T-helper 22 cell (primary cell): ENCODE measurements around the gene RAB1B.
A peak's percentile ranks its signal among the peaks of the same experiment; 100 is the strongest.

Experiments used
- DNase-seq: peaks from one replicate; pipeline ENCODE4 v3.0.0-alpha.2; 2020; ENCODE audit warnings: low read depth

RAB1B gene

DNA sequence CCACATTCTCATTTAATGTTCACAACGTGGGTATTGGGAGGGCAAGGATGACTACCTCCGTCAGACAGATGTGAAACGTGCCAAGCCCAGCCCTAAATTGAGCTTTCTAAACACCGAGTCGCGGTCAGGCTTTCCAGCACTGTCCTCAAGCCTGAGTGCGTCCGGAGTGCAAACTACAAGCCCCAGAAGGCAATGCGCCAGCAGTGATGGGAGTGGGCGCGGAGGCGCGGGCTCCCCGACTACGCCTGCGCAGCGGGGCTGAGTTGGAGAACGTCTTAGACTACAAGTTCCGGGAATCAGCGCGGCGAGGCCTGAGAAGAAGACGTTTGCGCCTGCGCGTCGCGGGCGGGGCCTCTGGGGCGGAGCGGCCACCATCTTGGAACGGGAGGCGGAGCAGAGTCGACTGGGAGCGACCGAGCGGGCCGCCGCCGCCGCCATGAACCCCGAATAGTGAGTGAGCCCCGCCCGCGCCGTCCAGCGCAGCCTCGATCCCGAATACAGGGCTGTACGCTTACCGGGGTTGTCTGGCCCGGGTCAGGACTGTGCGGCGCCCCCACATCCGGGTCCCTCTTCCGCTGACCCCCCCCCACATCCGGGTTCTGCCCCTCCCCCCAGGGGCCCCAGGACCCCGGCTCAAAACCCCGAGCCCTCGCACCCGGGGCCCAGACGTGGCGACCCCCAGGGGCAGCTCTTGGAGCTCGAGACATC lies at the start of gene RAB1B:
Gene RAB1B (plus strand): TSS at position 396 of the 708 bp plus-strand sequence. CDS start 41 bp downstream, at position 437.
- DNase-seq: peak; percentile 99

DNA sequence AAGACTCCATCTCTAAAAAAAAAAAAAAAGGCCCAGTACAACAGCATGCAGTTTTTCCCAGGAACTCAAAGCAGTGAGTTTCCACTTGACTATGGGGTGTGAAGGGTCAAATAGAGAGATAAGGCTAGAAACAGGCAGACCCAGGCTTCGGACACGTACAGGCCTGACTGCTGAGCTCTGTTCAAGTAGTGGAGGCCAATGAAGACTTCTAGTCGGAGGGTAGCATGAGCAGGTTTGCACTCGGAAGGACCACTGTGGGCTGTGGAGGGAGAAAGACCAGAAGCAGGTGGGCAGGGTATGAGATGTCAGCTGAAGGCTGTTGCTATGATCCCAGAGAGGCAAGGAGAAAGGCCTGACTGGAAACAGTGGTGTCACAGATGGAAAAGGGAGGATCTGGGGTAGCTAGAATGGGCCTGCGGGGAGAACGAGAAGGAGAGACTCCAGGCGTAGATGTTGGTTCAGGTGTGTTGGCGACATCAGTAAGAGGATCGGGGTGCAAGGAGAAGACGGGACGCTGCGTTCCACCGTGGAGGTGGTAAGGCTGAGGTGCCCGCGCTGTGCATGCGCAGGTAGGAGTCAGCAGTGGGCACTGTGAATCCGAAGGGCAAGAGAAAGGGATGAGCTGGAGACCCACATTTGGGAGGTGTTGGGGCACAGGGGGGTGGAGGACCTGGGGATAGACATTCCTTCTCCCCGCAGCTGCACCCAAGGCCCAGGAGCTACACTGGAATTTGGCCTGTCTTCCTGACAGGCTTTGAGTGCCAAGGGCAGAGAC lies 49.4 kb upstream of the RAB1B start:
- DNase-seq: no peak

GRCh38 chr11:66219846-66220565 lies 48.4 kb upstream of the RAB1B start:
- no peak for DNase-seq

DNA sequence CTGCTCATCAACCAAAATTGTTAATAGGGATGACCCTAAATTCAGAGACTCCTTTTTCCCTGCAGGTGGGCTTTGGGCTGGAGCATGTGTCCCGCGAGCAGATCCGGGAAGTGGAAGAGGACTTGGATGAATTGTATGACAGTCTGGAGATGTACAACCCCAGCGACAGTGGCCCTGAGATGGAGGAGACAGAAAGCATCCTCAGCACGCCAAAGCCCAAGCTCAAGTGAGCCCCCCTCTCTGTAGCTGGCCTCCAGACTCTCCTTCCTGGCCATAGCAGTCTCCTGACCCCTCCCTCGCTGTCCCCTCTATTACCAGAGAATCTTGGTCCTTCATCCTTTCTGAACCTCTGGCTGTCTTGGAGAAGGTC lies 47.9 kb upstream of the RAB1B start:
- no peak for DNase-seq

DNA sequence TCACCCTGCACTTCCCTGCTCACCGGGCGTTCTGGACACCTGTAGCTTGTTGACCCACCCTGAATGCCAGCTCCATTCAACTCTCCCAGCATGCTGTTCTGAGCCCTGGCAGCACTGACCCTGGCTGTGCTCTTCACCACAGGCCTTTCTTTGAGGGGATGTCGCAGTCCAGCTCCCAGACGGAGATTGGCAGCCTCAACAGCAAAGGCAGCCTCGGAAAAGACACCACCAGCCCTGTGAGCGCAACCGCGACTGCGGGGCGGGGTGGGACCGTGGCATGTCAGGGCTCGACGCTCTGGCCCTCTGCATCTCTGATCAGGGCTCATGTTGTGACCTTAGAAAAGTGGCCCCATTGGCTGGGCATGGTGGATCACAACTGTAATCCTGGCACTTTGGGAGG lies 47.4 kb upstream of the RAB1B start:
- DNase-seq: no peak

GRCh38 chr11:66221726-66222236 lies 46.7 kb upstream of the RAB1B start:
- DNase-seq: no peak

DNA sequence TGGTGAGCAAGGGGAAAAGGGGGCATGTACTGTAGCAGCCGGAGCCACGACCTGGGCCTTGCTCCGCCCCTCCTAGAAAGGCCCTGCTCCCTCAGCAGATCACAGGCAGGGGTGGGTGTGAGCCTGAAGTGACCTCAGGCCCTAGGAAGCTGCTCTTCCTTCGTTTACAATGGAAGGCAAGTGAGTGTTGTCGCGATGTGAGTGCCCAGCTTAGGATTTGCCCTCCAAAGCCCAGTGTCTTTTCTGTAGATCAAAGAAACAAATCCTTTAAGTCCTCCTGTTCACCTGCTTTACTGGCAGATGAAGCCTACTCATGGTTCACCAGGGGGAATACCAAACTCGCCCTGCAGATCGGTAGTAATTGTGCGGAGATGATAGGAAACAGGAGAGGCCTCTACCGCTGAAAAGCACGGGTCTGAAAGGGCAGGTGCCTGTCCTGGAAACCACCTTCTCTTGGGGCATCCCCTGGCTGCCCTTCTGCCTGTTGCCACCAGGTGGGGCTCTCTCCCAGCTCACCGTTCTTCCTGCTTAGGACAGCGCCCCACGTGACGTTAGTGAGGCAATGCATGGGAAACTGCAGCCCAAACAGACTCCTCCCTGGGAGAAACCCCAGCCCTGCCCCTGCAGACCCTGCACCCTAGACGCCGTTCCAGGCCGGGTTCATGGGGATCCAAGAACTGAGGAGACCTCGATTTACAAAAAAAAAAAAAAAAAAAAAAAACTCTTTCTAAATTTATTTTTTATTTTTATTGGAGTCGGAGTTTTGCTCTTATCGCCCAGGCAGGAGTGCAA lies 45.9 kb upstream of the RAB1B start:
- peak; percentile 89 for DNase-seq

DNA sequence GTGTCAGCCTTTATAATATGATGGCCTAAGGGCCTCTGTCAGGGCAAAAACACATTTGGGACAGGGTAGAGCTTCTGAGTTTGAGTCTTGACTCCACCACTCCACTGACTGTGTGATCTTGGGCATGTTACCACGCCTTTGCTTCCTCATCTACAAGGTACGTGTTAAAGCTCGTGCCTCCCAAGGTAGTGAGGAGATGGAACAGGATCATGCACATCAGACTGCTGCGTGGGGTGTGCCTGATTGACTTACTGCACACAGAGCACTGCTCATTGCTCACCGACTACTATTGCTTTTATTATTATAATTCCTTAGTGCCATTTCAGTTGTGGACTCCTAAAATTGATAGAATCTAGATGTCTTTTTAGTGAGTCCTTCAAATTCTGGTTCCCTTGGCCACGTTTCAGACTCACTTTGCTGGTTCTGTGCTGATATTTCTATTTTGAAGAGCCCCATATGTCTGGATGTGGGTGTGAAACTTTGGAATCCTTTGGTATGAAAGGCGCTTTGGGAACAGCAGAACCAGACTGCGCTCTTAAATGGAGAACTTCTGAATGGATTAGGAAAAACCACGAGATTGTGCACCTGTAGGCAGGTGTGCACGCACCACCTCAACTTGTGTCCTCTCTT lies 44.1 kb upstream of the RAB1B start:
- no peak for DNase-seq

GRCh38 chr11:66225066-66225465 lies 43.4 kb upstream of the RAB1B start:
- DNase-seq: no peak

DNA sequence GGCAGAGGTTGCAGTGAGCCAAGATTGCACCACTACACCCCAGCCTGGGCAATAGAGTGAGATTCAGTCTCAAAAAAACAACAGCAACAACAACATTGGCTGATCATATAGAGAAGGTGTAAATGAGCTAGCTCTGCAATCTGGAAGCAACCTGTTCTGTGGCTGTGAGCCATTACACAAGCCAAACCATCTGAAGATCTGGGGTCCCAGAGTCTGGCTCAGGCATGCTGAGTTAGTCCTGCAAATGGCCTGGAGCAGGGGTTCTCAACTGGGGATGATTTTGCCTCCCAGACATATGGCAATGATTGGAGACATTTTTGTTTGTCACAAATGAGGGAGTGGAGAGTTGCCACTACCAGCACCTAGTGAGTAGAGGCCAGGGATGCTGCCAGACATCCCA lies 42.3 kb upstream of the RAB1B start:
- no peak for DNase-seq

DNA sequence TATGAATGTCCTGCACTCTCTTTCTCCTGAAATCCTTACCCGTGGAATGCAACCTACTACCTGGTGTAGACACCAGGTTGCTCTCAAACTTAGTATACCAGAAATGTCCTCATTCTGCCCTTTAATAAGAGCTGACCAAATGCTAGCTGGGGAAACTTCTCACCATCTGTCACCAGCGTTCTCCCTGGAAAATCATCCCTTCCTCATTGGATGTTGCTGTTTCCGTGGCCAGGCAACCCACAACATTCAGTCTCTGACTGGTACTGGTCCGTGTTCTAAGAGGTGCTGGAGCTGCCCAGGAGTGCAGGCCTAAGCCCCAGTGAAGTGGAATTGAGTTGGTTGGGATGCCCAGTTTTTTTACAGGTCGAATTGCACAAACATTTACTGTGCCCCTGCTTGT lies 40.7 kb upstream of the RAB1B start:
- no peak for DNase-seq

DNA sequence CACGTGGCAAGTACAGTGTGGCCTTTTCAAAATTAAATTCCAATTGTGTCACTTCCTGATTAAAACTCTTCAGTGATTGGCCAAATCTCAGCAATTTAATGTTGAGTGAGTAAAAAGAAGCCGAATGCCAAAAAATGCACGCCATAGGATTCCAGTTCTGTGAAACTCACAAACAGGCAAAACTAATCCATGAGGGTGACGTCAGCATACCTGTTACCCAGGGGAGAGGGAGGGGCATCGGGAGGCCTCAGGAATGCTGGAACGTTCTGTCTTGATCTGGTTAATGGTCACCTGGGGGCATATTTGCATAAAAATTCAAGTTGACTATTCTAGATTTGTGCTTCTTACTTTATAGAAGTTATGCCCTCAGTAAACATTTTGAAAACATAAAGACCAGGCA lies 39.9 kb upstream of the RAB1B start:
- no peak for DNase-seq

DNA sequence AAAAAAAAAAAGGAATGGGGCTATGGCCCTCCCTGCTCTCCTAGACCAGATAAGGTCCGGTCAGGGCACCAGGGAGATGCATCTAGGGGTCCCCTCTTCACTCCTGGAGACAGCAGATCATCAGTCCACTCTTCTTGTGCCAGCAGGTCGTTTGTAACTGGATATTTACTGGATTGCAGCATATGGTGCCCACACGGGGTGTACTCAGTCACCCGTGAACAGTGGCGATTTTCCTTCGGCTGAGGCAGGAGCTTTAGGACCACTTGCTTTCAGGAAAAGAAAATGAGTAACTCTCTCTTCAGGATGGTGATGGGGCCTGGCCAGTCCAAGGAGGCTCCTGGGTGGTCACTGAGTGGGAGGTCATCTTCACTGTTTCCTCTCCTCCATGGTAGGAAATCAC lies 38.3 kb upstream of the RAB1B start:
- no peak for DNase-seq

GRCh38 chr11:66230978-66231377 lies 37.5 kb upstream of the RAB1B start:
- DNase-seq: no peak

GRCh38 chr11:66231561-66231960 lies 36.9 kb upstream of the RAB1B start:
- DNase-seq: no peak

DNA sequence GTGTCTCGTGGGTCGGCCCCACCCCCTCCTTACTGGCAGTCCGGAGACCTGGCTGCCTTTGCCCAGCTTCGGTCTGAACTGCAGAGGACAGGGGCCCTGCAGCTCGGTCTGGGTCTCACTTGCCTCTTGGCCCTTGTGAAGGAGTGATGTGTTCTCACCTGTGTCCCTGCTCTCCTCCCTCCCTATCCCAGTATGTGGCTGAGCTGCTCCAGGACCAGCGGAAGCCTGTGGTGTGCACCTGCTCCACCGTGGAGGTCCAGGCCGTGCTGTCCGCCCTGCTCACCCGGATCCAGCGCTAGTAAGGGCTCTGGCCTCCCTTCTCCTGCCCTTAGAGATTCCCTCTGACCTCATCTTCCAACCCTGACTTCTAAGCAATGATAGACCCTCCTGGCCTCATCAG lies 35.7 kb upstream of the RAB1B start:
- DNase-seq: no peak

DNA sequence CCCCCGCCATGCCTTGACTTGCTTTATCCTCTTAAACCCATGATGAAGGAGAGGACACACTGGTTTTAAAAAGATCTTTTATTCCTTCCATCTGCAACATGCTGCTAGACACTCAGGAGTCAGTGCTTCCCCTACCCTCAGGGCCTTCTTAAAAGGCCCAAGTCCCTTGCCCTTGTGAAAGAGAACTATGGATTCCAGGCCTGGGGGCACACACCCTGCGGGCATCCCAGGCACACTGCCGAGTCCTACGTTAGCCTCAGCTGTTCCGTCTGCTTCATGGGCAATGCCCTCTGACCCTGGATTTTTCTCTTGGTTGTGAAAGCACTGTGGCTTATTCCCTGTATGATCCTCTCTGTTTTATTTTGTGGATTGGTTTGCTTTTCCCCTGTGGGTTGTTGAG lies 35.1 kb upstream of the RAB1B start:
- DNase-seq: no peak

DNA sequence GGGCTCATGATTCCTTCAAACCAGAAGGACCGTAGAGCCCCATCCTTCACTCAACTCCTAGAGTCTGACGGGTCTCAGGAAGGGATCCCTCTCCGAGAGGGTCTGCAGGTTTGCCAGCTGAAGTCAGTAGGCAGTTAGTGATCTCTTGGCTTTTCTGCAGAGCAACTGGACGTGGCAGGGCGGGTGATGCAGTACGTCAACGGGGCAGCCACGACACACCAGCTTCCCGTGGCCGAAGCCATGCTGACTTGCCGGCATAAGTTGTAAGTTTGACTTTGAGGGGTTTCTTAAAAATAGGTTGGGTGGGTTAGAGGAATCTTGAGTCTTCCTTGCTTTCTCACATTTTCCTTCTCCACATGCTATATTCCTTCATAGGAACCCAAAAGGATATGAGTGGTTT lies 33.3 kb upstream of the RAB1B start:
- no peak for DNase-seq

GRCh38 chr11:66237867-66238266 lies 30.6 kb upstream of the RAB1B start:
- DNase-seq: no peak

DNA sequence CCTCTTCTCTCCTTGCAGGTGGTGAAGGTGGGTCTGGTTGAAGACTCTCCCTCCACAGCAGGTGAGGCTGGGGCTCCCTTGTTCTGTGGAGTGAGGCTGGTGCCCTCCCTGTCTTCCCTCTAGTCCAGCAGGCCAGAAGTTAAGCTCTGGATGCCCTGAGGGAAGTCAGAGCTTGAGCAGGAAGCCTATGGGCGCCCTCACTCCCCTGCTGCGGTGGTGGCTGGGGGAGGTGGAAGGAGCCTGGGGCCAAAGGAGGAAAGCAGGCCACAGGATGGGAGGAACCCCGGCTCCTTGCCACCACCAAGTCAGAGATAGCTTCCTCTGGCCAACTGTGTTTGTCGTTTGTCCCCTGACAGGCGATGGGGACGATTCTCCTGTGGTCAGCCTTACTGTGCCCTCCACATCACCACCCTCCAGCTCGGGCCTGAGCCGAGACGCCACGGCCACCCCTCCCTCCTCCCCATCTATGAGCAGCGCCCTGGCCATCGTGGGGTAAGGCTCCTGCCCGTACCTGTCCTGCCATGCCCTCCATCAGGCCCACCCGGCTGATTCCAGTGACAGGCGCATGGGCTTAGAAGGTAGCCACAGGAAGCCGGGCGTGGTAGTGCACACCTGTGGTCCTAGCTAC lies 29.5 kb upstream of the RAB1B start:
- no peak for DNase-seq

DNA sequence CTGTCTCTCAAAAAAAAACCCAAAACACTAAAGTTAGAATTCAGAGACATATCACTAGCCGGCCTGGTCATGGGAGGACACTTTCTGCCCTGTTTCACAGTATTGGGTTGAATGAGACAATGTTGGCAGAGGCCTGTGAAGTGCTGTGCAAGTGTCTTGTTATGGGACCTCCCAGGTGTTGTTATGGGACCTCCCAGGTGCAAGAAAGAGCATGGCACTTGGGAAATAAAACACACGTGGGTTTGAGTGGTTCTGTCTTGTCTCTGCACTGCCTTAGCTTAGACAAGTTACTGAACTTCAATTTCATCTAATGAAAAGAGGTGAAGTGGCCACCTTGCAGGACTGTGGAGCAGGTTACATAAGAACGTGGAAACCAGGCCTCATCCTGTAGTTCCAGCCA lies 28.9 kb upstream of the RAB1B start:
- DNase-seq: no peak
